Esophagus squamous epithelium (tissue), 5 donors: Measurements from ENCODE around the gene FANCF. TPM values are rescaled to one million over a fixed set of nuclear protein-coding genes. Genes with fewer than 3 reads are reported as not detected.
A peak's percentile ranks its signal among the peaks of the same experiment; 100 is the strongest.

Experiments used
- DNase-seq: peaks from one replicate; lab custom pipeline; 2025; lab: John Stamatoyannopoulos, UW
- H3K27ac ChIP-seq, 4 donors: fragments of 200-600 bp; sonication (generic); one replicate each; pipeline ENCODE4 v1.5.1; 2016 to 2019; ENCODE audit warnings: mild to moderate bottlenecking in 1 of 4
- H3K27me3 ChIP-seq, 4 donors: fragments of 200-600 bp; sonication (generic); 1 replicate in 3 of 4; 2 replicates in 1 of 4; pipeline versions ENCODE4 v1.5.1 to v1.6.0; 2017 to 2021; ENCODE audit warnings: antibody characterized with exemption in 1 of 4
- H3K36me3 ChIP-seq, 3 donors: fragments of 200-600 bp; sonication (generic); one replicate each; pipeline ENCODE4 v1.5.1; 2016 to 2019
- H3K4me1 ChIP-seq, 3 donors: fragments of 200-600 bp; sonication (generic); one replicate each; pipeline ENCODE4 v1.5.1; 2017 to 2019
- H3K4me3 ChIP-seq, 4 donors: fragments of 200-600 bp; sonication (generic); 1 replicate in 3 of 4; 2 replicates in 1 of 4; pipeline ENCODE4 v1.5.1; 2016 to 2019; ENCODE audit warnings: mild to moderate bottlenecking in 2 of 4, moderate library complexity in 1 of 4
- H3K9me3 ChIP-seq, 3 donors: fragments of 200-600 bp; sonication (generic); one replicate each; pipeline ENCODE4 v1.5.1; 2016 to 2019
- CTCF ChIP-seq, 6 experiments: fragments of 450-650 bp in 4 of 6; fragments of 200-600 bp in 2 of 6; sonication (generic) in 2 of 6; IDR thresholded peaks; one replicate each; pipeline ENCODE4 v1.5.1; 2016 to 2019; ENCODE audit warnings: antibody characterized with exemption in 6 of 6, mild to moderate bottlenecking in 4 of 6, moderate library complexity in 4 of 6
- POLR2A ChIP-seq, 4 donors: fragments of 450-650 bp; IDR thresholded peaks; one replicate each; pipeline ENCODE4 v1.6.1; 2017; ENCODE audit warnings: antibody characterized with exemption in 4 of 4, mild to moderate bottlenecking in 4 of 4, moderate library complexity in 3 of 4
- WGBS, 2 donors: methylation state at CpG; one replicate each; pipeline ENCODE4 v1.1.5; 2018; 5-methylcytosine and 5-hydroxymethylcytosine counted together
- intact Hi-C: fragments of 100-400 bp; cut with DNase I; formaldehyde crosslinking; loops from one replicate; pipeline ENCODE4 v1.15.0; 2022
- total RNA-seq, 4 donors: library from RNA; depleted of rRNA; stranded (reverse); fragments of >200 nt; gene quantifications; one replicate each; pipeline ENCODE4 v1.1.0, GENCODE V29; 2016
- donor health status: DM: yes; HTN: yes; CAD: no.

The FANCF gene
- total RNA-seq, 4 donors from 2014 or later, result 4.4 to 9.1 (median 6.0) TPM

- Histone ChIP-seq H3K36me3 (no peaks in the 10 kb centered on the region), H3K27ac (peak overlapping the region; percentile 87 to 95 (median 91)), H3K4me1 (peaks cover 6 to 36% (median 7%) of the 10 kb centered on the region in 3 donors), H3K27me3 (no peaks in the 10 kb centered on the region), H3K9me3 (no peaks in the 10 kb centered on the region), H3K4me3 (peak overlapping the region; percentile 60 to 96 (median 76))
- intact Hi-C loops, result no loop called here
- DNase-seq, result peak; percentile 23
- TF ChIP-seq CTCF (IDR thresholded peaks at IDR 0.05), result peak in 5 of 6 experiments; percentile 28 to 35 (median 34)
- TF ChIP-seq POLR2A (IDR thresholded peaks at IDR 0.05), result no peak
- WGBS, 2 donors, result 14 to 47% methylated on average over 3 to 12 of the region's 31 CpGs
Observed at GRCh38 chr11:22624742-22625447, 728 bp downstream of the FANCF start.

GRCh38 chr11:22617868-22618267, 7.8 kb downstream of the FANCF start:
- intact Hi-C loops, result no loop called here
- no peak for DNase-seq

GRCh38 chr11:22603933-22604332, 21.7 kb downstream of the FANCF start:
- no peak for DNase-seq
- no peak for TF ChIP-seq CTCF (IDR thresholded peaks at IDR 0.05)
- no peak for TF ChIP-seq POLR2A (IDR thresholded peaks at IDR 0.05)
- H3K9me3 ChIP-seq, result no peaks in the 10 kb centered on the region
- WGBS, 2 donors, result 43 to 52% methylated on average over 1 of the region's 1 CpG
- H3K4me1 ChIP-seq, result no peaks in the 10 kb centered on the region
- H3K27ac ChIP-seq, result no peak overlapping the region
- no peaks in the 10 kb centered on the region for H3K36me3 ChIP-seq
- H3K27me3 ChIP-seq, result no peaks in the 10 kb centered on the region
- intact Hi-C loops, result no loop called here
- no peak overlapping the region for H3K4me3 ChIP-seq

More at GRCh38 chr11:22617868-22618267, 7.8 kb downstream of the FANCF start:
- Histone ChIP-seq H3K27me3 (no peaks in the 10 kb centered on the region), H3K9me3 (no peaks in the 10 kb centered on the region), H3K4me1 (peaks cover 0 to 7% (median 0%) of the 10 kb centered on the region in 3 donors), H3K36me3 (no peaks in the 10 kb centered on the region), H3K4me3 (no peak overlapping the region), H3K27ac (no peak overlapping the region)
- WGBS, 2 donors, result 85 to 88% methylated on average over 2 to 5 of the region's 5 CpGs
- TF ChIP-seq POLR2A (IDR thresholded peaks at IDR 0.05), result no peak
- no peak for TF ChIP-seq CTCF (IDR thresholded peaks at IDR 0.05)

- Histone ChIP-seq H3K4me1 (no peaks in the 10 kb centered on the region), H3K4me3 (no peak overlapping the region), H3K27me3 (no peaks in the 10 kb centered on the region), H3K27ac (no peak overlapping the region), H3K36me3 (no peaks in the 10 kb centered on the region), H3K9me3 (no peaks in the 10 kb centered on the region)
- intact Hi-C loops, result no loop called here
- DNase-seq, result no peak
- TF ChIP-seq CTCF (IDR thresholded peaks at IDR 0.05), result no peak
- no peak for TF ChIP-seq POLR2A (IDR thresholded peaks at IDR 0.05)
Observed at GRCh38 chr11:22602504-22602903, 23.1 kb downstream of the FANCF start.

GRCh38 chr11:22599458-22599857, 26.2 kb downstream of the FANCF start:
- H3K4me3 ChIP-seq, result no peak overlapping the region
- intact Hi-C loops, result no loop called here
- WGBS, 2 donors, result 80 to 82% methylated on average over 5 of the region's 5 CpGs

More at GRCh38 chr11:22599458-22599857, 26.2 kb downstream of the FANCF start:
- Histone ChIP-seq H3K9me3 (no peaks in the 10 kb centered on the region), H3K36me3 (no peaks in the 10 kb centered on the region), H3K27ac (no peak overlapping the region), H3K27me3 (no peaks in the 10 kb centered on the region), H3K4me1 (no peaks in the 10 kb centered on the region)
- DNase-seq, result no peak
- TF ChIP-seq CTCF (IDR thresholded peaks at IDR 0.05) (no peak), POLR2A (IDR thresholded peaks at IDR 0.05) (no peak)
